HEK293 (cell line): ENCODE data around the gene IGF2R.

Source experiments
- CTCF ChIA-PET: fragments of 350-600 bp; formaldehyde crosslinking; extraction: SDS; loops from one replicate; lab custom pipeline; 2021; ENCODE audit warnings: antibody characterized with exemption; lab: Yijun Ruan, JAX
- POLR2A ChIA-PET: fragments of 300-600 bp; formaldehyde crosslinking; extraction: SDS; loops from one replicate; lab custom pipeline; 2020; ENCODE audit warnings: antibody characterized with exemption, inconsistent platforms; lab: Yijun Ruan, JAX
- H3K27ac ChIP-seq: fragments of 200-500 bp; sonication (Bioruptor generic); 2 replicates; pipeline ENCODE4 v1.5.1; 2014; ENCODE audit warnings: low read depth, low read length, control low read depth, inconsistent platforms; ENCODE audit errors: extremely low read depth
- H3K36me3 ChIP-seq, 2 experiments: fragments of 200-500 bp in 1 of 2; sonication (Bioruptor generic) in 1 of 2; 1 replicate in 1 of 2; 2 replicates in 1 of 2; pipeline ENCODE4 v1.5.1; 2014 to 2017; ENCODE audit warnings: inconsistent platforms in 2 of 2, low read length in 2 of 2; ENCODE audit not compliant: control insufficient read depth in 2 of 2, insufficient read depth in 1 of 2
- H3K4me1 ChIP-seq: fragments of 200-500 bp; sonication (Bioruptor generic); 2 replicates; pipeline ENCODE4 v1.5.1; 2014; ENCODE audit warnings: mild to moderate bottlenecking, low read length, inconsistent platforms; ENCODE audit not compliant: control insufficient read depth, insufficient read depth
- H3K4me3 ChIP-seq: 2 replicates; pipeline ENCODE4 v1.5.1; 2011; ENCODE audit warnings: low read depth, mild to moderate bottlenecking, control low read depth, low read length, moderate library complexity
- H3K9me3 ChIP-seq: fragments of 200-500 bp; sonication (Bioruptor generic); 2 replicates; pipeline ENCODE4 v1.5.1; 2014; ENCODE audit warnings: low read depth, low read length, inconsistent platforms; ENCODE audit not compliant: control insufficient read depth, insufficient read depth
- RBAK ChIP-seq: fragments of 450-650 bp; formaldehyde crosslinking; IDR thresholded peaks from 2 replicates; pipeline ENCODE4 v1.5.1; 2016; ENCODE audit warnings: missing biosample characterization, missing genetic modification characterization
- ZBTB48 ChIP-seq: fragments of 450-650 bp; formaldehyde crosslinking; IDR thresholded peaks from 2 replicates; pipeline ENCODE4 v1.5.1; 2016; ENCODE audit warnings: missing biosample characterization, missing genetic modification characterization
- ZNF184 ChIP-seq: fragments of 450-650 bp; IDR thresholded peaks from 2 replicates; pipeline ENCODE4 v1.5.1; 2018; ENCODE audit warnings: missing biosample characterization, mild to moderate bottlenecking, missing genetic modification characterization
- ZNF324 ChIP-seq: fragments of 450-650 bp; formaldehyde crosslinking; IDR thresholded peaks from 2 replicates; pipeline ENCODE4 v1.5.1; 2016; ENCODE audit warnings: missing biosample characterization, missing genetic modification characterization
- ZNF341 ChIP-seq: fragments of 450-650 bp; formaldehyde crosslinking; IDR thresholded peaks from 2 replicates; pipeline ENCODE4; 2016; ENCODE audit warnings: low read depth, missing biosample characterization, missing genetic modification characterization
- ZNF350 ChIP-seq: fragments of 450-650 bp; formaldehyde crosslinking; IDR thresholded peaks from 2 replicates; pipeline ENCODE4 v1.5.0; 2017; ENCODE audit warnings: missing biosample characterization, mild to moderate bottlenecking, missing genetic modification characterization
- ZNF366 ChIP-seq: fragments of 450-650 bp; formaldehyde crosslinking; conservative IDR thresholded peaks from 2 replicates; pipeline ENCODE4 v1.5.1; 2016; ENCODE audit warnings: missing biosample characterization, missing genetic modification characterization
- ZNF610 ChIP-seq: fragments of 450-650 bp; formaldehyde crosslinking; IDR thresholded peaks from 2 replicates; pipeline ENCODE4 v1.5.1; 2016; ENCODE audit warnings: missing biosample characterization, missing genetic modification characterization, borderline replicate concordance
- ZNF843 ChIP-seq: fragments of 450-650 bp; formaldehyde crosslinking; IDR thresholded peaks from 2 replicates; pipeline ENCODE4 v1.5.1; 2016; ENCODE audit warnings: missing biosample characterization, missing genetic modification characterization
- TF ChIP-seq, protein P1 (sequence below): fragments of 450-650 bp; IDR thresholded peaks from 2 replicates; pipeline ENCODE4 v1.5.1; 2018; ENCODE audit warnings: missing biosample characterization, missing genetic modification characterization
- TF ChIP-seq, protein P2 (sequence below): fragments of 450-650 bp; formaldehyde crosslinking; IDR thresholded peaks from 2 replicates; pipeline ENCODE4 v1.5.1; 2016; ENCODE audit warnings: missing biosample characterization, missing genetic modification characterization, low read depth
- TF ChIP-seq, protein P3 (sequence below): fragments of 450-650 bp; formaldehyde crosslinking; IDR thresholded peaks from 2 replicates; pipeline ENCODE4 v1.5.1; 2016; ENCODE audit warnings: missing biosample characterization, missing genetic modification characterization
- TF ChIP-seq, protein P4 (sequence below): fragments of 450-650 bp; IDR thresholded peaks from 2 replicates; pipeline ENCODE4 v1.5.1; 2018; ENCODE audit warnings: missing biosample characterization, mild to moderate bottlenecking, missing genetic modification characterization
- TF ChIP-seq, protein P5 (sequence below): fragments of 450-650 bp; formaldehyde crosslinking; IDR thresholded peaks from 2 replicates; pipeline ENCODE4 v1.5.1; 2017; ENCODE audit warnings: missing biosample characterization, missing genetic modification characterization
- TF ChIP-seq, protein P6 (sequence below): fragments of 450-650 bp; formaldehyde crosslinking; IDR thresholded peaks from 2 replicates; pipeline ENCODE4 v1.5.1; 2016; ENCODE audit warnings: missing biosample characterization, missing genetic modification characterization, borderline replicate concordance

IGF2R gene

DNA sequence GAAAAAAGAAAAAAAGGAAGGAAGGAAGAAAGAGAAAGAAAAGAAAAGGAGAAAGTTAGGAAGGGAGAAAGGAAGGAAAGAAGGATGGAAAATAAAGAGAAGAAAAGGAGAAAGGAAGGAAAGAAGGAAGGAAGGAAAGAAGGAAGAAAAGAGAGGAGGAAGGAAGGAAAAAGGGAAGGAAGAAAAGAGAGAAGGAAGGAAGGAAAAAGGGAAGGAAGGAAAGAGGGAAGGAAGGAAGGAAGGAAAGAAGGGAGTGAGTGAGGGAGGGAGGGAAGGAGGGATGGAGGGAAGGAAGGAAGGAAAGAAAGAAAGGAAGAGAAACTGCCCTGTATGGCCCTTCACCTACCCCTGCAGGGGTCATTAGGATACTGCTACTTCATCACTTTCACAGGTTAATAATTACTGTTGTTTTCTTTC, 12.9 kb upstream of the IGF2R start (continued):
- TF ChIP-seq, protein P1, sequence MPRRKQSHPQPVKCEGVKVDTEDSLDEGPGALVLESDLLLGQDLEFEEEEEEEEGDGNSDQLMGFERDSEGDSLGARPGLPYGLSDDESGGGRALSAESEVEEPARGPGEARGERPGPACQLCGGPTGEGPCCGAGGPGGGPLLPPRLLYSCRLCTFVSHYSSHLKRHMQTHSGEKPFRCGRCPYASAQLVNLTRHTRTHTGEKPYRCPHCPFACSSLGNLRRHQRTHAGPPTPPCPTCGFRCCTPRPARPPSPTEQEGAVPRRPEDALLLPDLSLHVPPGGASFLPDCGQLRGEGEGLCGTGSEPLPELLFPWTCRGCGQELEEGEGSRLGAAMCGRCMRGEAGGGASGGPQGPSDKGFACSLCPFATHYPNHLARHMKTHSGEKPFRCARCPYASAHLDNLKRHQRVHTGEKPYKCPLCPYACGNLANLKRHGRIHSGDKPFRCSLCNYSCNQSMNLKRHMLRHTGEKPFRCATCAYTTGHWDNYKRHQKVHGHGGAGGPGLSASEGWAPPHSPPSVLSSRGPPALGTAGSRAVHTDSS (tag by site-specific recombination) = no peak
- TF ChIP-seq ZNF350 (tag by site-specific recombination) (no peak), ZNF184 (tag by site-specific recombination) (no peak), ZNF843 (tag by site-specific recombination) (no peak), ZNF366 (tag by site-specific recombination) (peak; percentile 99), ZNF341 (tag by site-specific recombination) (no peak), ZNF324 (tag by site-specific recombination) (no peak)
- TF ChIP-seq, protein P2, sequence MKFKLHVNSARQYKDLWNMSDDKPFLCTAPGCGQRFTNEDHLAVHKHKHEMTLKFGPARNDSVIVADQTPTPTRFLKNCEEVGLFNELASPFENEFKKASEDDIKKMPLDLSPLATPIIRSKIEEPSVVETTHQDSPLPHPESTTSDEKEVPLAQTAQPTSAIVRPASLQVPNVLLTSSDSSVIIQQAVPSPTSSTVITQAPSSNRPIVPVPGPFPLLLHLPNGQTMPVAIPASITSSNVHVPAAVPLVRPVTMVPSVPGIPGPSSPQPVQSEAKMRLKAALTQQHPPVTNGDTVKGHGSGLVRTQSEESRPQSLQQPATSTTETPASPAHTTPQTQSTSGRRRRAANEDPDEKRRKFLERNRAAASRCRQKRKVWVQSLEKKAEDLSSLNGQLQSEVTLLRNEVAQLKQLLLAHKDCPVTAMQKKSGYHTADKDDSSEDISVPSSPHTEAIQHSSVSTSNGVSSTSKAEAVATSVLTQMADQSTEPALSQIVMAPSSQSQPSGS (tag by site-specific recombination) = no peak

DNA sequence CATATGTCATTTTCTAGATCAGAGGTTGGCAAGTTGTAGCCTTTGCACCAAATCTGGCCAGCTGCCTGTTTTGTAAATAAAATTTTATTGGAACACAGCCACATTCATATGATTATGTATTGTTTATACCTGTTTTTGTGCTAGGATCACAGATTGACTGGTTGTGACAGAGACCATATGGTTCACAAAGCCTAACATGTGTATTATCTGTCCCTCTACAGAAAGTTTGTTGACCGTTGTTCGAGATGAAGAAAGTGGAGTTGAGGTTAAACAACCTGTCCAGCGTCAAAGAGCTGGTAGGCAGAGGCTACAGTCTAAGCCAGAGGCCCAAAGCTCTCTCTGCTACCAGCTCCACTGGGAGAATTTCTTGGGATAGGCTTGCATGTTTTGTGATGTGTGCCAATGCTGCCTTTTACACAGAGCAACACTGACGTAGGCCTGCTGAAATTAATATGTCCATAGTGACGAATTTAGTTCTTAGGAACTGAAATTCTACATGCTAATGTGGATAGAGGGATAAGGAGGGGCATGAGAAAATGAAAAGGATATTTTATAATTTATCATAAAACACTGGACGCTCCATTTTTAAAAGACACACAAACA, 11.7 kb upstream of the IGF2R start:
- Histone ChIP-seq H3K9me3 (no peaks in the 10 kb centered on the region), H3K4me1 (no peaks in the 10 kb centered on the region), H3K36me3 (no peaks in the 10 kb centered on the region), H3K27ac (no peak overlapping the region), H3K4me3 (no peak overlapping the region)
- TF ChIP-seq, protein P3, sequence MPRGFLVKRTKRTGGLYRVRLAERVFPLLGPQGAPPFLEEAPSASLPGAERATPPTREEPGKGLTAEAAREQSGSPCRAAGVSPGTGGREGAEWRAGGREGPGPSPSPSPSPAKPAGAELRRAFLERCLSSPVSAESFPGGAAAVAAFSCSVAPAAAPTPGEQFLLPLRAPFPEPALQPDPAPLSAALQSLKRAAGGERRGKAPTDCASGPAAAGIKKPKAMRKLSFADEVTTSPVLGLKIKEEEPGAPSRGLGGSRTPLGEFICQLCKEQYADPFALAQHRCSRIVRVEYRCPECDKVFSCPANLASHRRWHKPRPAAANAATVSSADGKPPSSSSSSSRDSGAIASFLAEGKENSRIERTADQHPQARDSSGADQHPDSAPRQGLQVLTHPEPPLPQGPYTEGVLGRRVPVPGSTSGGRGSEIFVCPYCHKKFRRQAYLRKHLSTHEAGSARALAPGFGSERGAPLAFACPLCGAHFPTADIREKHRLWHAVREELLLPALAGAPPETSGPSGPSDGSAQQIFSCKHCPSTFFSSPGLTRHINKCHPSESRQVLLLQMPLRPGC = no peak
- TF ChIP-seq, protein P4, sequence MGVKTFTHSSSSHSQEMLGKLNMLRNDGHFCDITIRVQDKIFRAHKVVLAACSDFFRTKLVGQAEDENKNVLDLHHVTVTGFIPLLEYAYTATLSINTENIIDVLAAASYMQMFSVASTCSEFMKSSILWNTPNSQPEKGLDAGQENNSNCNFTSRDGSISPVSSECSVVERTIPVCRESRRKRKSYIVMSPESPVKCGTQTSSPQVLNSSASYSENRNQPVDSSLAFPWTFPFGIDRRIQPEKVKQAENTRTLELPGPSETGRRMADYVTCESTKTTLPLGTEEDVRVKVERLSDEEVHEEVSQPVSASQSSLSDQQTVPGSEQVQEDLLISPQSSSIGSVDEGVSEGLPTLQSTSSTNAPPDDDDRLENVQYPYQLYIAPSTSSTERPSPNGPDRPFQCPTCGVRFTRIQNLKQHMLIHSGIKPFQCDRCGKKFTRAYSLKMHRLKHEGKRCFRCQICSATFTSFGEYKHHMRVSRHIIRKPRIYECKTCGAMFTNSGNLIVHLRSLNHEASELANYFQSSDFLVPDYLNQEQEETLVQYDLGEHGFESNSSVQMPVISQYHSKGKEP = no peak
- no peak for TF ChIP-seq ZBTB48
- no peak for TF ChIP-seq RBAK (tag by site-specific recombination)
- TF ChIP-seq, protein P5, sequence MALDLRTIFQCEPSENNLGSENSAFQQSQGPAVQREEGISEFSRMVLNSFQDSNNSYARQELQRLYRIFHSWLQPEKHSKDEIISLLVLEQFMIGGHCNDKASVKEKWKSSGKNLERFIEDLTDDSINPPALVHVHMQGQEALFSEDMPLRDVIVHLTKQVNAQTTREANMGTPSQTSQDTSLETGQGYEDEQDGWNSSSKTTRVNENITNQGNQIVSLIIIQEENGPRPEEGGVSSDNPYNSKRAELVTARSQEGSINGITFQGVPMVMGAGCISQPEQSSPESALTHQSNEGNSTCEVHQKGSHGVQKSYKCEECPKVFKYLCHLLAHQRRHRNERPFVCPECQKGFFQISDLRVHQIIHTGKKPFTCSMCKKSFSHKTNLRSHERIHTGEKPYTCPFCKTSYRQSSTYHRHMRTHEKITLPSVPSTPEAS = no peak
- TF ChIP-seq ZNF610 (tag by site-specific recombination) = no peak
- TF ChIP-seq, protein P6, sequence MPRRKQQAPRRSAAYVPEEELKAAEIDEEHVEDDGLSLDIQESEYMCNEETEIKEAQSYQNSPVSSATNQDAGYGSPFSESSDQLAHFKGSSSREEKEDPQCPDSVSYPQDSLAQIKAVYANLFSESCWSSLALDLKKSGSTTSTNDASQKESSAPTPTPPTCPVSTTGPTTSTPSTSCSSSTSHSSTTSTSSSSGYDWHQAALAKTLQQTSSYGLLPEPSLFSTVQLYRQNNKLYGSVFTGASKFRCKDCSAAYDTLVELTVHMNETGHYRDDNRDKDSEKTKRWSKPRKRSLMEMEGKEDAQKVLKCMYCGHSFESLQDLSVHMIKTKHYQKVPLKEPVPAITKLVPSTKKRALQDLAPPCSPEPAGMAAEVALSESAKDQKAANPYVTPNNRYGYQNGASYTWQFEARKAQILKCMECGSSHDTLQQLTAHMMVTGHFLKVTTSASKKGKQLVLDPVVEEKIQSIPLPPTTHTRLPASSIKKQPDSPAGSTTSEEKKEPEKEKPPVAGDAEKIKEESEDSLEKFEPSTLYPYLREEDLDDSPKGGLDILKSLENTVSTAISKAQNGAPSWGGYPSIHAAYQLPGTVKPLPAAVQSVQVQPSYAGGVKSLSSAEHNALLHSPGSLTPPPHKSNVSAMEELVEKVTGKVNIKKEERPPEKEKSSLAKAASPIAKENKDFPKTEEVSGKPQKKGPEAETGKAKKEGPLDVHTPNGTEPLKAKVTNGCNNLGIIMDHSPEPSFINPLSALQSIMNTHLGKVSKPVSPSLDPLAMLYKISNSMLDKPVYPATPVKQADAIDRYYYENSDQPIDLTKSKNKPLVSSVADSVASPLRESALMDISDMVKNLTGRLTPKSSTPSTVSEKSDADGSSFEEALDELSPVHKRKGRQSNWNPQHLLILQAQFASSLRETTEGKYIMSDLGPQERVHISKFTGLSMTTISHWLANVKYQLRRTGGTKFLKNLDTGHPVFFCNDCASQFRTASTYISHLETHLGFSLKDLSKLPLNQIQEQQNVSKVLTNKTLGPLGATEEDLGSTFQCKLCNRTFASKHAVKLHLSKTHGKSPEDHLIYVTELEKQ (tag by site-specific recombination) = no peak
- ChIA-PET CTCF (interaction anchor here (0.9 kb wide), 1 partner anchor 11 kb away, joined by 5 read pairs; no protein-coding TSS in a partner anchor), POLR2A (no interaction called here)
